HepG2 (cell line): ENCODE results near the gene SLC44A4. TPM values are rescaled to one million over a fixed set of nuclear protein-coding genes. Genes with fewer than 3 reads are reported as not detected.

Experiments
- CEBPB ChIP-seq: IDR thresholded peaks from 2 replicates; pipeline ENCODE4 v1.6.1; 2011; ENCODE audit warnings: low read depth, low read length, improper control_type of control experiment, borderline replicate concordance
- DZIP1 ChIP-seq: sonication (generic); formaldehyde crosslinking; IDR thresholded peaks from 2 replicates; pipeline ENCODE4 v1.5.0; 2020; ENCODE audit warnings: mild to moderate bottlenecking, missing genetic modification reagents
- ELF4 ChIP-seq: sonication (generic); formaldehyde crosslinking; IDR thresholded peaks from 2 replicates; pipeline ENCODE4 v1.5.0; 2020; ENCODE audit warnings: missing genetic modification reagents, mild to moderate bottlenecking, moderate library complexity, borderline replicate concordance
- MEIS2 ChIP-seq: sonication (generic); formaldehyde crosslinking; IDR thresholded peaks from 2 replicates; pipeline ENCODE4 v1.9.0; 2021; ENCODE audit warnings: mild to moderate bottlenecking, missing genetic modification reagents
- PATZ1 ChIP-seq: sonication (generic); formaldehyde crosslinking; IDR thresholded peaks from 2 replicates; pipeline ENCODE4 v1.4.0; 2020; ENCODE audit warnings: missing genetic modification reagents
- REST ChIP-seq, 2 experiments: IDR thresholded peaks; 2 replicates each; pipeline ENCODE4 v1.6.1; 2011 to 2012; ENCODE audit warnings: low read length in 2 of 2, borderline replicate concordance in 1 of 2, low read depth in 1 of 2, mild to moderate bottlenecking in 1 of 2, moderate library complexity in 1 of 2
- RORA ChIP-seq: sonication (generic); formaldehyde crosslinking; IDR thresholded peaks from 2 replicates; pipeline ENCODE4 v1.5.0; 2020; ENCODE audit warnings: mild to moderate bottlenecking, missing genetic modification reagents, moderate library complexity
- ZNF614 ChIP-seq: IDR thresholded peaks from 2 replicates; pipeline ENCODE4 v1.6.1; 2018; ENCODE audit warnings: missing biosample characterization, missing genetic modification reagents, inconsistent platforms, borderline replicate concordance
- ZNF646 ChIP-seq: sonication (generic); formaldehyde crosslinking; IDR thresholded peaks from 2 replicates; pipeline ENCODE4 v1.9.0; 2021; ENCODE audit warnings: mild to moderate bottlenecking, missing genetic modification reagents
- ZNF703 ChIP-seq: sonication (generic); formaldehyde crosslinking; IDR thresholded peaks from 2 replicates; pipeline ENCODE4 v1.5.1; 2020; ENCODE audit warnings: missing genetic modification reagents, mild to moderate bottlenecking, moderate library complexity, borderline replicate concordance
- ZNF850 ChIP-seq: sonication (generic); formaldehyde crosslinking; conservative IDR thresholded peaks from 2 replicates; pipeline ENCODE4 v1.9.0; 2021; ENCODE audit warnings: mild to moderate bottlenecking, missing genetic modification reagents
- polyA plus RNA-seq, 8 experiments: library from polyadenylated mRNA; depleted of rRNA in 3 of 8; stranded (reverse) in 7 of 8; unstranded in 1 of 8; fragments of >200 nt; fragmentation: Illumina TruSeq in 4 of 8; extraction: Trizol in 4 of 8; gene quantifications; 2 replicates each; pipeline versions ENCODE4 v1.2.1 to v1.2.3, GENCODE V29; 2011 to 2016; ENCODE audit warnings: low read depth in 4 of 8, missing spikeins in 1 of 8, mixed read lengths in 1 of 8; ENCODE audit not compliant: insufficient read depth in 1 of 8
- total RNA-seq, 5 experiments: library from RNA; depleted of rRNA; stranded (reverse); fragments of >200 nt; fragmentation: Illumina TruSeq; extraction: Trizol; gene quantifications; 2 replicates each; pipeline ENCODE4 v1.2.3, GENCODE V29; 2016; ENCODE audit warnings: low read depth in 1 of 5

SLC44A4 gene
- total and polyA plus RNA-seq, 2 of the 13 experiments (the other 11 are each of a cell fraction or from before 2014, with no cell fraction given), result 3.5 to 5.9 TPM

- peak in 1 of 2 experiments; percentile 81; a peak in 2 of 4 replicates for TF ChIP-seq REST (IDR thresholded peaks at IDR 0.05; ENCODE audit: borderline replicate concordance in 1 of 2, low read depth in 1 of 2, low read length in 2 of 2)
- peak; percentile 74; the same call in 1 of the 2 replicates for TF ChIP-seq DZIP1 (CRISPR knock-in tag)
- TF ChIP-seq ZNF614 (CRISPR knock-in tag), result peak; percentile 94
- TF ChIP-seq ZNF646 (CRISPR knock-in tag), result no peak
- no peak for TF ChIP-seq CEBPB
- TF ChIP-seq PATZ1 (CRISPR knock-in tag), result peak; percentile 81
- TF ChIP-seq RORA, result no peak
- TF ChIP-seq ZNF703 (CRISPR knock-in tag), result peak; percentile 83; the same call in 1 of the 2 replicates
- no peak for TF ChIP-seq ZNF850 (CRISPR knock-in tag)
- TF ChIP-seq ELF4 (CRISPR knock-in tag), result no peak
- peak; percentile 71; the same call in 1 of the 2 replicates for TF ChIP-seq MEIS2 (CRISPR knock-in tag)
Observed at GRCh38 chr6:31862344-31863235, 16.2 kb downstream of the SLC44A4 start, which contains the start of gene NEU1 (continued).
